HG03354 (cell line): ENCODE measurements around the gene NRXN3.

Source experiments
- ATAC-seq: cut with Tn5 transposase; IDR thresholded peaks from one replicate; pipeline ENCODE4 v1.9.1; 2021; ENCODE audit warnings: mild to moderate bottlenecking; ENCODE audit not compliant: unreplicated experiment, poor library complexity, severe bottlenecking

NRXN3 gene

DNA sequence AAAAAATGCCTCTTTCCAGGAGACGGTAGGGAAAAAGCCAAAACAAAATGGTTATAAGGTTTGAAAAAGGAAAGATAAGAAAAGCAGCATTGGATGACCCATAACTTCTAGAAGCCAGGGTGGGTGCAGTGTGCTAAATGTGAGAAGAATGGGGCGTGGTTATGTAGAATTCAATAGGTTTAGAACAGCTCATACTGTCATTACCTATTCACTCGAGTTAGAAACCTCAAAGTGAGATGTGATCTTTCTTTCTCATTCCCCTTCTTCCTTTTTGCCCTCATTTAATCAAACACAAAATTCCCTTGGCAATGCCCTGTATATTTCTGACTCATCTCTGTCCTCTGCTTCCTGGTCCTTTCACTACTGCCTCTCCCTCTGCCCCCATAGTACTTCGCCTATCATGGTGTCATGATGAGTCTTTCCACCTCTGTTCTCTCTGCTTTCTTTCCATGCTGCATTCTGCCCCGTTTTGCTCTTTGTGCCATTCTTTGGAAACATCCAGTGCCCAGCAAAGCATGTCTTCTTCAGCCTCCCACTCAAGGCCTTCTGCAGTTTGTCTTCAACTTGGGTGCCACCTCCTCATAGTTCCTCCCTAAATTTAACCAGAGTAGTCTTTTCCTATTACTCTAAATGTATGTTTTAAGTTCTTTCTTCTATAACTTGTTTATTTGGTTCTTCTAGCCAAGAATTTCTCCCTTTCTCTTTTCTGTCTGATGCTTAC lies 496.3 kb downstream of the NRXN3 start:
- ATAC-seq, result no peak

GRCh38 chr14:78667141-78667540 lies 497.0 kb downstream of the NRXN3 start:
- ATAC-seq, result no peak

GRCh38 chr14:78673845-78674244 lies 503.7 kb downstream of the NRXN3 start:
- no peak for ATAC-seq

- ATAC-seq, result no peak
These were observed 504.6 kb downstream of the NRXN3 start for GRCh38 chr14:78674820-78675219.

GRCh38 chr14:78683206-78683605 lies 513.0 kb downstream of the NRXN3 start:
- ATAC-seq, result no peak

GRCh38 chr14:78683981-78684380 lies 513.8 kb downstream of the NRXN3 start:
- no peak for ATAC-seq

- no peak for ATAC-seq
These were observed 518.3 kb downstream of the NRXN3 start for GRCh38 chr14:78688503-78688902.

- ATAC-seq, result no peak
These were observed 520.7 kb downstream of the NRXN3 start for GRCh38 chr14:78690836-78691235.

GRCh38 chr14:78697341-78697740 lies 527.2 kb downstream of the NRXN3 start:
- no peak for ATAC-seq

- ATAC-seq, result no peak
These were observed 528.8 kb downstream of the NRXN3 start for GRCh38 chr14:78698991-78699390.

DNA sequence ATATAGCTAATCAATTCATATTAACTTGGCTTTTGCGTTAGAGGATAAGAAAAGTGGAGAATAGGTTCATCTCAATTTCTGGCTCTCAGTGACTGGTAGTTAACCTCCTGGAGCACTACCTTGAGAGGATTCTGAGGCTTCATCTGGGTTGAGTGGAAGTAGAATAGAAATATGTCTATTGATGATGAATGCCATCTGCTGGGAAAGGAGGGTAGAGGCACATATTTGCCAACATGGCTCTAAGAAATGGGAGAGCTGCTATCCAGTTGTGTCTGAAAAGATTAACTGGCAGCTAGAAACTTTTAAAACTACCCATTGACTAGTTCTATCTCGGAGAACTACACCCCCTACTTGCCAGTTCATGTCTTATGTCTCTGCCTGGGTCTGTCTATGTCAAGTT lies 530.1 kb downstream of the NRXN3 start:
- no peak for ATAC-seq

DNA sequence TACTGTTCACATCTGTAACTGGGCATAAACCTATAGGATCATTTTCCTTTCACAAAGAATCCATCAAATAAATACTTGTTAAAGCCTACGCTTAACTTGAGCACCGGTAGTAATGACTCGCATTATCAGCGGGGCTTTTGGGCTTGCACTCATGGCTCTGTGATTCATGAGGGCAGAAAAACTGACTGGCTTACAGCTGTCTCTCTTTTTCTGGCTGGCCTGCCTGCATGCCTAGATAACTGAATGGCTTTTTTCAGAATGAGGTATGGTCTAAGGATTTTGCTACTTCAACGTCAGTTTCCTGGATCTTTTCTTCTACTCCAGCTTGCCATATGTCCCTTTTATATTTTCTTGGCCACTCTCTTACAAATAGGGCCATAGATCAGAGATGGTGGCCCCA lies 531.1 kb downstream of the NRXN3 start:
- no peak for ATAC-seq

DNA sequence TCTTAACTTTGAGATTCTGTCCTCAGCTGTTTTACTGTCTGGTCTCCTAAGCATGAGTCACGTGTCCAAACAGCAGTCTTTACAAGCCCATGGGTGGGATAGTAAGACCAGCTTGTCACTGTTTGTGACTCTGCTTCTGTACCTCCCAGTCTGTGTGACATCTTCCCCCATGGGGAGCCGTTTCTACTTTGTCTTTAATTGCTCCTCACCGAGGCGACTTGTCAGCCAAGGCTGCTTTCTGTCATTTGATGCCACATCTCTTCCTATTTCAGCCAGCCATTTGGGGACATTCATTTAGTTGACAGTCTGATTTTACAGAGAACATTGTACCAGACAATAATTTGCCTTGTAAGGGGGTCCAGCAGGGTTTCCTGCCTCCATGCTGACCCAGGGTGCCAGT lies 534.8 kb downstream of the NRXN3 start:
- ATAC-seq, result no peak

GRCh38 chr14:78705989-78706388 lies 535.8 kb downstream of the NRXN3 start:
- no peak for ATAC-seq

DNA sequence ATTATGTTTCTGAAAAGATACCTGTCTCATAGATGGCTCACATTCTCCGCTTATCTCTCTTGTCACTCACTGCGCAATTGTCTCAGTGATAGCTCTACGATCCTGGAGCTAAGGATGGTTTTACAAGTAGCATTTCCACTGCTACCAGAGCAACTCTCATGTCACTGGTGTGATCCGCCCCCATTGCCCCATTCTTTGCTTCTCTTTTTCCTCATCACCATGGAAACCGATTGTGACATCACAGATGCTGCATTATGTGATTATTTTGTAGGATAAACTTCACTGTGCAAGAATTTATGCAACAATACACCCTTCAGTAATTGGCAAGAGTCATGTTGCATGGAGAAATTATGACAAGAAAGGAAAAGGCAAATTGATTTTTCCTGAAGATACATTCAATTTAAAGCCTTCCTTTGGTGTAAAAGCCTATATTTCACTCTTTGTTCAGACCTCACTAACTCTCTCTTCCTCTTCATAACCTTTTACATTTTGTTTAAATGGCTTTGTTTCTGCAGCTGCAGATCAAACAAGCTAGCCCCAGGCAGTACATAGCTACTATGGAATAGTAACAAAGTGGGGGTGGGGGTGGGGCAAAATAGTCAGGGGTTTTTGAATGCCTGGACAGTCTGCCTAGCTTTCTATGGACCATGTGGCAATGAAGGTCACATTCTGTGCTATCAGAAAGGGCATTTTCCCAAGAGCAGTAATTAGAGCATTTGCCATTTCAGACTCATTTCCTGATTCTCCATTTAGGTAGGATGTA lies 539.8 kb downstream of the NRXN3 start:
- no peak for ATAC-seq

DNA sequence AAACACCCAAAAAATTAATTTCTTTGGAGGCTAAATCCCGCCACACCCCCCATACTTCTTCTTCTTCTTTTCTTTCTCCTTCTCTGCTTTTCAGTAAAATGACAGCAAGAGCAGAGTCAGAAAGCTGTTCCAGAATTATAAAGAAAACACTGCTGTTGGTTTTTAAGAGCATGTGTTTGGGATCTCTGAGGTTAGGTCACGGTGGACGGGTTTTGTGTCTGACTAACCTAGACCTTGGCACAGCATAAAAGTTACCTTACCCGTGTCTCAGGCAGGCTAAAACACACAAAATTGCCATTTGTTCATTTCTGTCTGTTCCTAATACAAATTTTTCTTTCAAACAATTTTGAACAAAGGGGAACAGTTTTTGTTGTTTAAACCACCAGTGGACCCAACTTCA lies 540.8 kb downstream of the NRXN3 start:
- ATAC-seq, result no peak

DNA sequence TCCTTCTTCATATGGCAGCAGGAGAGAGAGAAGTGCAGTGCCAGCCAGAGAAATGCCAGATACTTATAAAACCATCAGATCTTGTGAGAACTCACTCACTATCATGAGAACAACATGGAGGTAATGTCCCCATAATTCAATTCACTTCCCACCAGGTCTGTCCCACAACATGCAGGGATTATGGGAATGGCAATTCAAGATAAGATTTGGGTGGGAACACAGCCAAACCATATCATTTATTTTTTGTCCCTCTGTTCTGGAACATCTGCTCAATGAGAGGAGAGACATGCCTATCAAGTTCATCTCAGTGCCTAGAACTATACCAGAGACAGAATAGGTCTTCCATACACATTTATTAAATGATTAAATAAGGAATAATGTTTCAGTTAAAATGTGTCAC lies 543.5 kb downstream of the NRXN3 start:
- ATAC-seq, result no peak

- no peak for ATAC-seq
These were observed 544.5 kb downstream of the NRXN3 start for GRCh38 chr14:78714711-78715110.

GRCh38 chr14:78721756-78722480 lies 551.7 kb downstream of the NRXN3 start:
- ATAC-seq, result no peak

GRCh38 chr14:78725086-78725485 lies 554.9 kb downstream of the NRXN3 start:
- no peak for ATAC-seq

DNA sequence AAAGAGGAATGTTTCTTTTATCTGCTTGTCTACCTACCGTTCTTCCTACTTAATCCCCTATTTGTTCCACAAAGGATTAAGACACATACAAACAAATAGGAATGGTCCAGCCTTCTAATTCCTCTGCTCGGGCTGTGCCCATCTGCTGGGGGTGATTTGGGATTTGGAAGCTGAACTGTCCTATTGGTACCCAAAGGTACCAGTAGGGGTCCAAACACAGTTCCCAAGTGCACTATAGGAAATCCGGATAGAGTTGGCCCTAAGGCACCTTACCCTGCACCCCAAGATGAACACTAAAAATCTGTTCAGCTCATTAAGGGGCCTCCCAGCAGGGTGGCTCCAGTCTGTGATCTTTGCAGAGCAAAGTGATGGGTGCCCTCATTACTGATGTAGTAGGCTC lies 566.9 kb downstream of the NRXN3 start:
- no peak for ATAC-seq
